DND-41 (cell line): ENCODE results near the gene NUPR2.

ENCODE experiments used
- CTCF ChIP-seq: IDR thresholded peaks from 2 replicates; pipeline ENCODE4 v1.5.1; 2012; ENCODE audit warnings: borderline replicate concordance, low read length, moderate library complexity, mild to moderate bottlenecking; ENCODE audit not compliant: poor library complexity, severe bottlenecking; ENCODE audit errors: extremely low read depth
- EZH2 ChIP-seq: IDR thresholded peaks from 3 replicates; pipeline ENCODE4 v1.6.1; 2012; ENCODE audit warnings: borderline replicate concordance, low read depth, mild to moderate bottlenecking, moderate library complexity, low read length, inconsistent platforms; ENCODE audit not compliant: severe bottlenecking

DNA sequence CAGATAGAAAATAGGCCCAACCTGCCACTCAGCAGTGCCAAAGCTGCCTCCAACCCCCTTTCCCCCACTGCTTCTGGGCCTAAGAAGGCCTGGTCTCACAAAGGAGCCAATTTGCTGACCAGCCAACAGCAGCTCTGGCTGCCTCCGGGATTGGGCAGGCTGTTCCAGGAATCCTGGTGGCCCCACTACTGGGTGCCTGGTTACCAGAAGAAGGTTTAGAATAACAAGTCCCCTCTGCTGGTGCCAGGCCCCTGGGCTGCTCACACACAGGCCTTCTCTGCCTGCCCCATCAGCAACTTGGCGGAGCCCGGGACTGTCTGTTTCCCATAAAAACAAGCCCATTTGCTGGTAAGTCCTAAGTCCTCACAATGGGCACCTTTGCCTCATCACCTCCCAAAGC lies 24.6 kb downstream of the NUPR2 start:
- TF ChIP-seq CTCF (no peak), EZH2 (no peak)
